OCI-M1 (cell line): ENCODE data around the gene NTRK1.
A peak's percentile ranks its signal among the peaks of the same experiment; 100 is the strongest.

Experiments used
- DNase-seq: peaks from one replicate; lab custom pipeline; 2025; lab: John Stamatoyannopoulos, UW

NTRK1 gene

DNA sequence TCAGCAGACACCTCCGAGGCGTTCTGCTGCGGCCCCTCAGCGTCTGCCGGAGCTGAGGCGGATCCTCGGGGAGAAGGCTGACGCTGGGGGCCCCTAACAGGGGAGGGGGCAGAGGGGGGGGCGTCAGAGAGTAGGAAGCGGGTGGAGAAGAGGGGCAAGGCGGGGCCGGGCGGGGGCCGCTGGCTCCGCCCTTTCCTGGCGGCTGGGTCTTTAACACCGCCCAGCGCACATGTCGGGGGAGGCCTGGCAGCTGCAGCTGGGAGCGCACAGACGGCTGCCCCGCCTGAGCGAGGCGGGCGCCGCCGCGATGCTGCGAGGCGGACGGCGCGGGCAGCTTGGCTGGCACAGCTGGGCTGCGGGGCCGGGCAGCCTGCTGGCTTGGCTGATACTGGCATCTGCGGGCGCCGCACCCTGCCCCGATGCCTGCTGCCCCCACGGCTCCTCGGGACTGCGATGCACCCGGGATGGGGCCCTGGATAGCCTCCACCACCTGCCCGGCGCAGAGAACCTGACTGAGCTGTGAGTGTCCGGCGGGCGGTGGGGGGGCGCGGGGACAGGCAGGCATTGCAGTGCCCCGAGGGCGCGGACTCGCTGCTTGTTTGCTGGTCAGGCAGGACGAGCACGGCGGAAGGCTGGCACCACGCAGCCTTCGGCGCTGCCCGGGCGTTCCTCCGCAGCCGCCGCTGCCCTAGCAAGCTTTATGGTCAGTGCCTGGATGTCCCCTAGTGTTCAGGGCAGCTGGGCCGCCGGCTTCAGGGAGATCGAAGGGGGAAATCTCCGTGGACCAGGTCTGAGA is at the start of gene NTRK1:
Gene NTRK1, plus strand, starts transcription at position 238 of the 796 bp plus-strand sequence. Its CDS starts 70 bp downstream, at position 308.
- peak; percentile 77 for DNase-seq

DNA sequence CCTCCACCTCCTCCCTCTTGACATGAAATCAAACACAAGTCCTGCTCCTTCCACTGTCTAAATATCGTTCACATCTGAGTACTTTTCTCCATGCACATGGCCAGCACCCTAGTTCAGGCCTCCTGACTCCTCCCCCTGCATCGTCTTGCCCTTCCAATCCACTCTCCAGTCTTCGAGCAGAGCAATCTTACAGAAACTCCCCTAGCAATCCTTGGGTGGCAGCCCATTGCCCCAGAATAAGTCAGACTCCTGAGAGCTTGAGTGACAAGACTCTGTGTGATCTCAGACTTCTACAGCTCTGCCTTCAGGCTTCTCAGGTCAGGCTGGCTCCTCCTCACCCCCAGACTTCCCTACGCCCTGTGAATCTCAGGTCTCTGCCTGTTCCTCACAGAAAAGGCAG is 49.5 kb upstream of the NTRK1 start:
- no peak for DNase-seq

DNA sequence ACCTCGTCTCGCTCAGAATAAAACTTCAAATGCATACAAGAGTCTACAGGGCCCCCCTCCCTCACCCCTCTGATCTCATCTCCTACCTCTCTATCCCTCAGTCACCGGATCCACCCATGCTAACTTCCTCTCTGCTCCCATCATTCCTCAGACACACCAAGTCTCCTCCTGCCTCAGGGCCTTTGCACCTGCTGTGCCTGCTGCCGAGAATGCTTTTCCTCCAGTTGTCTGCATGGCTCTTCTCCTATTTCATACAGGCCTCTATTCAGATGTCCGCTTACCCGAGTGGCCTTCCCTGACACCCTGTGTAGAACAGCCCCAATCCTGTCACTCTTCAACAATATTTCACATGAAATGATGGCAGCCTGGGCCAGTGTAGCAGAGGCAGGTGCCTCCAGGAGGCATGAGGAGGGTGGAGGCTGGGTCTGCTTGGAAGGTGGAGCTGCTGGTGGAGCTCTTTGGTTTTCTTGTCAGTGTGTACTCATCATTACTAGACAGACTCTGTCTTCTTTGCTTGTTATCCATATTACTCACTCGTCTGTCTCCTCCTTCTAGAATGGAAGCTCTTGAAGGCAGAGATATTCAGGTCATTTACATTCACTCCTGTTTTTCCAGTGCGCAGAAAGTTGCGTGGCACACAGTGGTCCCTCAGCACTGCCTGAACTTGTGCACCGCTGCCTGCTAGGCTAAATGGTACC is 48.2 kb upstream of the NTRK1 start:
- DNase-seq = no peak

DNA sequence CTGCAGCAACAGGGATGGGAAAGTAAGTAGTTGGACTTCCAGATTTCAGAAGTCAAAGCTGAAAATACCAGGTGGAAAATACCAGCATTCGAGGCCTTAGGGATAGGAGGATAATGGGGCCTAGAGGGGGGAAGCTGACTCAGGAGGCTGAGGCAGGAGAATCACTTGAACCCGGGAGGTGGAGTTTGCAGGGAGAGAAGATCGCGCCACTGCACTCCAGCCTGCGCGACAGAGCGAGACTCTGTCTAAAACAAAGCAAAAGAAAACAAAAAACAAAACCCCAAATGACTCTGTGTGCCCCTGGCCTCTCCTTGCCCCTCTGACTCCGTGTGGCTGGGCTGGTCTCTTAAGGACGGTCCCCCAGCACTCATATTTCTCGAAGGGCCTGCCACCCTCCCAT is 47.4 kb upstream of the NTRK1 start:
- no peak for DNase-seq

DNA sequence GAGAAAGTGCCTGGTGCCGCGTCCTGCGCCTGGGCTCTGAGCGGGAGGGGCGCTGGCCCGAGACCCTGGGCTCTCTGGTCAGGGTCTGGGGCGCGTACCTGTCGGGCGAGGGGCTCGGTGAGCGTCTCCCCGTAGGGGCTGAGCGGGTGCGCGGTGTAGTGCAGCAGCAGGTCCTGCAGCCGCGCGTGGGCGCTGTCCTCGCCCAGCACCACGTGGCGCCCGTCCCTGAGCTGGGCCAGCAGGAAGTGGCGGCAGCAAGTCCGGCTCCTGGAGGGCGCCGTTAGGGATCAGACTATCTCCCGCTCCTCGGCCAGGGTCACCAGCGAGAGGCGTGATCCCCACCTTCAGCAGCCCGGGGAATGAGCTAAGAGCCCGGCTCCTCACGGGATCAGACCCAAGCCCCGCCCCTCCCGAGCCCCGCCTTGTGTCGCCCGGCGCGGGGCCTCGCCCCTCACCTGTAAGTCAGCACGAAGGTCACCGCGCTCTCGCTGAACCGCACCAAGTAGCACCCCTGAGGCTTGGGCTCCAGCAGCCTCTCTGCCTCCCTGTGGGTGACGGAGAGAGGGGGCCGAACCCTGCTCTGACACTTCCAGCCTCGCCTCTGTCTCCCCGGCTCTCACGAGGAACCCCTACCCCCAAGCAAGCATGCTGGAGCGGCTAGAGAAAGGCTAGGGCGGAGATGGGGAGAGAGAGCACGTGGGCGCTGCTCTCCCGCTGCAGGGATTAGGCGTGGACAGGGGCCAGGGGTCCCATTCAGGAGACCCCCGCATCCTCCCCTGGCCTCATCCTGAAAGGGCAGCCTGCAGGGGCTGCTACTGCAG is 46.7 kb upstream of the NTRK1 start:
- DNase-seq = no peak

DNA sequence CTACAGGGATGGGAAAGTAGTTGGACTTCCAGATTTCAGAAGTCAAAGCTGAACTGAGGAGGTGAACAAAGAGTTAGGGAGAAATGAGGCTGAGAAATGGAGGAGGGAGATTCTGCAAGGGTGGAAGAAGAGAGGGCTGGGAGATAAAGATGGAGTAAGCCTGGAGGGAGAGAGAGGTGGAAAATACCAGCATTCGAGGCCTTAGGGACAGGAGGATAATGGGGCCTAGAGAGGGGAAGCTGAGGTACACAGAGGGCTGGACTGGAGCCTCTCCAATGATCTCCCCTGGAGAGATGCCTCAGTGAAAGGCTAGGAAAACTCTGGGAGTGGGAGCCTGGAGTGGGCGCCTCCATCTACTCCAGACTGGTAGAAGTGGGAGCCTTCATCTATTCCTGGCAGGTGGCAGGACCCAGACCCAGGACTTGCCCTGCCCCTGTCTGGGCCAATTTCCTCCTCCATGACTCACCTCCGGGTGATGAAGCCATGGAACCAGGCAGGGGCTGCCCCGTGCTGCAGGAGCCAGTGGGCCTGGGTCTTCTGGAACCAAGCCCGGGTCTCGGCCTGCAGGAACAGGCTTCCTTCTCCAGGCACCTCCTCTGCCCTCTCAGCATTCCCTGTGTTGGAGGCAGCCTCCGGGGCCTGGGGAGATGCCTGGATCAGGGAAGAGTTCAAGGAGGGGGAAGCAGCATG is 45.9 kb upstream of the NTRK1 start:
- no peak for DNase-seq

DNA sequence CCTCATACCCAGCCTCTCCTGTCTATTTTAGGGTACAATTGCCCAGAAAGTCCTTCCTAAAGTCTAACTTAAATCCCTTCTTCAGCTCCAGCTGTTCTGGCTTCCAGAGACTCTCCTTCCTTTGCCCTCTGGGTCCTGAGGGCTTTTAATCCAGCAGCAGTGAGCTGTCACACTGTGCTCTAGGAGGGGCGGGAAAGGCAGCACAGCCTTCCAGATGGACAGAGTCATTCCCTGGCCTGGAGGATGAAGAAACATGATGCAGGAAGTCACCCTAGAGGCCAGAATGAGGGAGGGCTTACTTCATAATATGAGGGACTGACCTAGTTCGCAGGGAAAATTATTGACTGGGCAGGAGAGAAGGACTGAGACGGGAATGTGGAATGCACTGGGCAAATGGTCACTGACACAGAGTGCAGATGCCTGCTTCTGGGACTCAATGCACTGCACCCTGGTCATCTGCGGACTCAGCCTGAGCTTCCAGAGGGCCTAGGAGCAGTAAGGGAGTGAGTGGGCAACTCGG is 45.3 kb upstream of the NTRK1 start:
- DNase-seq = no peak

DNA sequence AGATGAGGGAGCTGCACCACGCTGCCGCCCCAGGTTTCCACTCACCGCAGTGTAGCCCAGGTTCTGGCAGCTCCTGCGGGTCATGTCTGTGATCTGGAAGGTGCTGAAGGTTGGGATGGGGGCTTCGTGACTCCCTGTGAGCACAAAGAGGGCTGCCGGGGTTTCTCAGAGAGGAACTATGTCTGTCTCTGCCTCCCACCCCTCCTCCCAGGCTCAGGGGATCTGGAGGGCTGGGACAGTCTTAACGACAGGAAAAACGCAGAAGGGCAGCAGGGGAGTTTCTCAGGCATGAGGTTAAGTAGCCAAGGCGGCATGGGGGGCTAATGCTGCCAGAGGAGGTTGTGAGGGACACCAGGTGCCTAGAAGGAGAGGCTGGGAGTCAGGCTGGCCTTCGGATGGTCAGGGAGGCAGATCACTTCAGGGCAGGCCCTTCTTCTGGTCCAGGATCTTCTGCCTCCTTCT is 44.7 kb upstream of the NTRK1 start:
- no peak for DNase-seq

DNA sequence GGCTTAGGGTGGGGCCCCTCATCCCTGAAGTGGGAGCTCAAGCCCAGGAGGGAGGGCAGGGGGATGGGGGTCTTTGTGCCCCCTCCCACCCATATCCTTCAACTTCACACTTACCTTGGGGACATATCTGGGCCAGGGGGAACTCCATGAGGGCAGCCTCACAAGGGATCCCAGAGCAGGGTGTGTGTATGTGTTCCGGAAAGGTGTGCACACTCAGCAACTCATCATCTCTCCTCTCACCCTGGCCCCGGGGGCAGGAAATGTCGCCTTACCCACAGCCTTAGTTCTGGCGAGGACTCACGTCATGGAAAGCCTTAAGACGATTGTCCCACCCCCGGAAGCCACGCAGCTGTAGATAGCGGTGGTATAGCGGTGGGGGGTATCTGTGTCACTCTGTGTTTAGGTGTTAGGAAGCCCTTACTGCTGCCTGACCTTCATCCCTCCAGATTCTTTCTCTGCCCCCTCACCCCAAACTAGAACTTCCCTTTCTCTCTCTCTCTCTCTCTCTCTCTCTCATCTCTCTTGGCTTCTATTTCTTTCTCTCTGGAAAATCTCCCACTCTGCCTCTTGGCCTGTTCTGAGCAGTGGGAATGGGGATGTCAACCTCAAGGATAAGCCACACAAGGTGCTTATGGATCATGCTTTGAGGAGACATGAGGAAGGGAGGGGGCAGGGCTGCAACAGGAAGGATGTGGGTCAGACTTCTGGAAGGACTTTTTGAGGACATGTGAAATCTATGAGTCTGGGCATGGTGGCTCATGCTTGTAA is 43.9 kb upstream of the NTRK1 start, which contains the start of gene SH2D2A:
Gene SH2D2A, minus strand, starts transcription at position 288 of the 768 bp plus-strand sequence. Its CDS starts 140 bp downstream, at position 148.
- peak; percentile 85 for DNase-seq

DNA sequence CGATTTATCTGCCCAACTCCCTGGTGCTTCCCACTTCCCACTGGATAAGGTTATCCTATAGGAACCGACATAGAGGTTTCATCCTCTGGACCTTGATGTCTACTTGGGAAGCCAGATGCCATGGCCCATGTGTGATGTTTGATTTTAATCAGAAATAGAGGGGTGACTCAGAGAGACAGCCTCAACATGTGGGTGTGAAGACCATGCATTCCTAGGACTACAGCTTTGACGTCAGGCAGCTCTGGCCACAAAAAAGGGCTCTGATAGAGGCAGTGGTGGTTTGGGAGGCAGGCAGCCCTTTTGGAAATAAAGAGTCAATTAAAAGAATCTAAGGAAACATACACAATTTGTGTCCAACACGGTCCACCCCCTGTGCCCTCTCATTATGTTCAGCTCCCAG is 38.9 kb upstream of the NTRK1 start:
- no peak for DNase-seq

DNA sequence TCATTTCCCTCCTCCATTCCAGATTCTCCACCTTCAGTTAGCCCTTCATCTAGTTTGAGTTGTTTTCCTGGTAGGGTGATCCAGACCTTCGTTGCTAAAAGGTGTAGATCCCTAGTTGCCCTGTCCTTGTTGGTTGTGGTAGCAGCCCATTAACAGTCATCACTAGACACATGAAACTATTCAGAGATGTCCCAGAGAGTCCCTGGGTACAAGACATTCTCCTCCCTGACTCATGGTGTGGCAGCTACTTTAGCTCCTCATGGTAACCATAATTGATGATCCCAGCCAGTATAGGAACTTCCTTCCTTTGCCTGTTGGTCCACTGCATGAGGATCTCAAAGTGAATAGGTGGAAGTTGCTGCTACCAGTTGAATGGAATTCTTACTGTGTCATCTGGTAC is 38.0 kb upstream of the NTRK1 start:
- no peak for DNase-seq

DNA sequence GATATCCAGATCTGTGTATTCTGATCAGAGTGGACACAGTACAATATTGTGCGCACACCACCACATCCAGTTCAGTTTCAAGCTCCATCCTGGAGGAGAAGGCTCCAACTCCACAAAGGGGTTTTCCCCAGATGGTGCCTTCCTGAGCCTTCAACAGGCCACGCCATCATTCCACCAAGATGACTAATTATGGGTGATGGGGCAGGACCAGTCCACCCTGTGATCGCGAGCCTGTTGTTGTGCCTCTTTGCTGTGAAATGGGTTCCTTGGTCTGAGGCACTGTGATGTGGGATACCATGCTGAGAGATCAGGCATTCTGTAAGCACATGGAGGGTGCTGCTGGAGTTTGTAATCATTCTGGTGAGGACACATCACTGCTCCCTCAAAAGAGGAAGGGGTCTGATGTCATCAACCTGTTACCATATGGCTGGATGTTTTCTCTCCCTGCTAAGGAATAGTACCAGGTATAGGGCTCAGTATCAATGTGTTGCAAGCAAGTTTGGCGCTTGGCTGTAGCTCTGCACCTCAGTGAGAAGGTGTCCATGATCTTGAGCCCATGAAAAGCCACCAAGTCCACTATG is 37.4 kb upstream of the NTRK1 start:
- DNase-seq = no peak

DNA sequence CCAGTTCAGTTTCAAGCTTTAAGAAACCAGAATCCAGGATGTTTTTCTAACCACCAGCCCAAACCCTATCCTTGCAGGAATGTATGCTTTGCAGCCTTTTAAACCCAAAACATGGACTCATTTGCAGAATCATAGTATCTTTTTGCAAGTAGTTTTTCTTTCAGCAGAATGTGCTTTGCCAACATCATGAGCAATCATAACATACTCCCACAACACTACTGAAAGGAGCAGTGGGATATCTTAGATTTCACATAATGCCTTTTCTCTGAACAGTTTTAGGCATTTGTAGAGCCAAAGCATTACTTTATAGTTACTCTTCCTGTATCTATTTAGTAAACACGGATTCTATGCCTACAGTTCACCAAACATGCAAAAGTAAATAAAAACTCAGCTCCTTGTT is 34.0 kb upstream of the NTRK1 start:
- no peak for DNase-seq

DNA sequence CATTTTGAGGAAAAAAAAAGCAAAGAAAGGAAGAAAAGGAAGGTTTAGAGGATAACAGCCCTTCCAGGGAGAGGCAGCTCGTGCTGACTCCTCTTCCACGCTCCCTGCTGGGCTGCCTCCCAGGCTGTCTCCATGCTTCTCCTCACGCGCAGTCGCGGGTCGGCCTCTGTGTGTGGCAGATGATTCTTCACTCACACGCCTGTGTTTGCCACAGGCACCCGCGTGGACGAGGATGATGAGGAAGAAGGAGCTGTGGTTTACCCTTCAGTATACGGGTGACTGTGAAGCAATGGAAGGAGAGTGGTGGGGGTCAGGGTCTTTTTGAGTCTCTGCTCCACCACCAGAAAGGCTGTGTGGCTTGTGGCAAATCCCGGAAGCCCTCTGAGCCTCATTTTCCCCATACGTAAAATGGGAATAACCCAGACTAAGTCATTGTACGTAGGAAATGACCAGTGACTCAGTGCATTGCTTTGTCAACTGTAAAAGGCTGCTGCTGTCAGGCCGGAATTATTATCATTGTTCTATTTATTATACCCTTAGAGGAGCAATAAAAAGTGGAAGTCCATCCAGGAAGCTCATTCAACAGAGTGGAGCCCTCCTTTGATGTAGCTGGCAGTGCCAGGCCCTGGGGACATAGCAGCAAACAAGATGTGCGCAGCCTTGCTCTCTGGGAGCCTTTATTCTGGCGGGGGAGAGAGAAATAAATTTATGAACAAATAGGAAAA is 32.1 kb upstream of the NTRK1 start:
- DNase-seq = no peak

DNA sequence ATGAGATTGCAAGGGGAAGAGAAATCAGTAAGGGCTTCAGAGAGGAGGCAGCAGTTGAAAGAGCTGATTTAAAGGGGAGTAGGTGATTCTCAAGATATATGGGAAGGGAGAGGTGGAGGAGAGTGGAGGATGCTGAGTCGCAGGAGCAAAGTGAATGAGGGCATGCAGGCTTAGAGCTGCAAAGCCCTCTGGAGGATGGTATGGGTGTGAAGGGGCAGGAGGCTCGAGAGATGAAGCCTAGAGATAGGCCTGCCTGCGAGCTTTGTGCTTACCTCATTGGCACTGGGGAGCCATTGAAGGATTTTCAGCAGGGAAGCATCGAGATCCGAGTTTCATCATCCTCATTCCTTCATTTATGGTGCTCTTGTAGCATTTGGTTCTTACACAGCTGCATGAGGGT is 28.2 kb upstream of the NTRK1 start:
- no peak for DNase-seq

DNA sequence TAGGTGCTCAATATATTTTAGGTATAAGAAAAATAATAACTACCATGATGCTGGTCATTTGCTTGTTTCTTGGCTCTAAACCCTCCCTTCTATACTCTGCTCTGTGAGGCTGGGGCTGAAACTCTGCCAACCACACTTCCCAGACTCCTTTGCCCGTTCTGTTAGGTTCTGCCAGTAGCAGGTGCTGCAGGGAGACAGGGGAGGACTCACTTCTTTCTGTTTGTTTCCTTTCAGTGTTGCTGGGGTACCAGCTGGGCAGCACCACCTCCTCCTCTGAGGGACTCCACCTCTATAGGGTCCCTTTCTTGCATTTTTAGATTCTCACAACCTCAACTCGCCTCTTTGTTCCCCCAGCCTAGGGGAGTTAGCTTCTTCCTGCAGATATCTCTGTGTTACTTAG is 27.1 kb upstream of the NTRK1 start:
- no peak for DNase-seq

DNA sequence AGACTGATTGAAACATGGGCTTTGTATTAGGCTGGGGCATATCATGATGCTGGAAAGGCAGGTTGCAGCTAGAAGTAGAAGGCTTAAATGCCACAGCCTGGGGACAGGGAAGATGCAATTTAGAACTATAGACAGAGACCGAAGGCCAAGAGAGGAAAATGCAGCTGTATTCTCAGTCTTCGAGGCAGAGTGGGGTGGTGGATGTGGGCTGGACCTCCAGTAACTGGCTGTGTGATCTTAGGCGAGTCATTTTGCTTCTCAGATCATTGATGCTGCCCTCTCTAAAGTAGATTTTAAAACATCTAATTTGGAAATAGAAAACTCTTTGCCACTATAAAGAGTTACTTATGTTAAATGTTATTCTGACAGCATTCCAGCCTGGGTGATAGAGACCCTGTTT is 26.3 kb upstream of the NTRK1 start:
- no peak for DNase-seq

DNA sequence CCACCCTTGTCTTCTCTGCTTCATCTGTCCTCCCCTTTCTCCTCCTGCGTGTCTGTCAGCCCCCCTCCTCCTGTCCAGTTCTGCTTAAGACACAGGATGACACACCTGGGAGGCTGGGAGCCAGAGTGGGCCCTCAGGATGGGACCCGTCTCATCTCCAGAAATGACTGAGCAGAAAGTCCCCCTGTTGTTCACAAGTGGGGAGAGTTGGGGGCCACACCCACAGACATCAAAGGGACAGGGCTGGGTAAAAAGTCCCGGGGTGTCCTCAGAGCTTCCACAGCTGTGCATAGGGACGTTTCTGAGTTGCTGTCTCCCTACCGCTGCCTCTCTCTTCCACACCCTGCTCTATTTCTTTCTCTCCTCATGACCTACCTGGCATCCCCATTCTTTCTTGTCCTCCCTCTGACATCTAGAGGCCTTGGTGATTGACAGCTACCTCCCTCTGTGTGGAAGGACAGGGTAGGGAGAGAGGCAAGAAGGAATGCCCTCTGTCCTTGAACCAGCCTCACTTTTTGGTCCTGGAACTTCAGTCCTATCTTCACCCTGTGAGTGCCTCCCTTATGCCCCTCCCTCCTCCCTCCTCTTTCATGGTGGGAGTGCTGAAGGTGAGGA is 24.5 kb upstream of the NTRK1 start:
- no peak for DNase-seq

DNA sequence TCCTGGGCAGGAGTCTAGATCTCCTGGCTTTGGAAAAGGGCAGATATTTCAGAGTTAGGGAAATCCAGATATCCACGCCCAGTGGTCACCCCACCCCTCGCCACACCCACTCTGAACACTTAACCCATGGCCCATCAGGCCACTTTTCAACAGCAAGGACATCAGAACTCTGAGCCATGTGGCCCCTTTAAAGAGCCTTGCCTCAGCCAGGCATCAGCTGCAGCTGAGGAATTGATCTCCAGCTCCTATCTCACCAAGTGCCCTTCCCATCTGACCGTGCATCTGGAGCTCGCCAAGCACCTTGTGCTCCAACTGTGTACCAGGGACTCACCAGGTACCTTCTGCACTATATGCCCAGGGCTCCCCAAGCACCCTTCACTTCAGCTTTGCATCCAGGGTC is 23.8 kb upstream of the NTRK1 start:
- no peak for DNase-seq
